GM12878 (cell line): ENCODE measurements around the gene GGT7. TPM values are rescaled to one million over a fixed set of nuclear protein-coding genes. Genes with fewer than 3 reads are reported as not detected.
A peak's percentile ranks its signal among the peaks of the same experiment; 100 is the strongest.

Experiments used
- ATAC-seq: fragments of 200-7000 bp; cut with Tn5 transposase; 3 replicates; pipeline ENCODE4 v1.9.1; 2020; ENCODE audit warnings: mild to moderate bottlenecking, moderate library complexity
- BruUV-seq: library from RNA; stranded (reverse); fragments of 400-500 nt; replicated peaks from 2 replicates; lab custom pipeline; 2021; lab: Mats Ljungman, UMichigan
- CTCF ChIA-PET: fragments of 300-600 bp; sonication (Branson Sonifier 250); formaldehyde crosslinking; extraction: SDS; loops from one replicate; lab custom pipeline; 2021; ENCODE audit warnings: inconsistent platforms; lab: Yijun Ruan, JAX
- POLR2A ChIA-PET: fragments of 350-600 bp; formaldehyde crosslinking; extraction: SDS; loops from one replicate; lab custom pipeline; 2021; ENCODE audit warnings: inconsistent platforms; lab: Charles Lee
- RAD21 ChIA-PET: fragments of 300-600 bp; sonication (Branson Sonifier 250); formaldehyde crosslinking; loops from one replicate; lab custom pipeline; 2023; ENCODE audit warnings: antibody characterized with exemption; ENCODE audit not compliant: unreplicated experiment; lab: Charles Lee
- SMC1A ChIA-PET: fragments of 300-600 bp; sonication (Branson Sonifier 250); formaldehyde crosslinking; loops from one replicate; lab custom pipeline; 2023; ENCODE audit not compliant: unreplicated experiment, uncharacterized antibody; lab: Charles Lee
- DNase-seq: peaks from one replicate; pipeline ENCODE4 v3.0.0-alpha.2; 2011; ENCODE audit warnings: low read depth, low spot score
- FAIRE-seq: peaks from 3 replicates; lab custom pipeline; 2011; peaks lifted over from hg19 to GRCh38; lab: Jason Lieb, UNC
- H2AFZ ChIP-seq: 2 replicates; pipeline ENCODE4 v1.6.0; 2011; ENCODE audit warnings: low read depth, low read length, control low read depth; ENCODE audit not compliant: control insufficient read depth
- H3K27ac ChIP-seq: 2 replicates; pipeline ENCODE4 v1.5.1; 2011; ENCODE audit warnings: control low read depth; ENCODE audit not compliant: control insufficient read depth, insufficient read depth
- H3K27me3 ChIP-seq, 2 experiments: replicated peaks in 1 of 2; 2 replicates each; pipeline versions ENCODE4 v1.6.0 to v1.6.1; 2011; ENCODE audit warnings: low read length in 1 of 2; ENCODE audit not compliant: control insufficient read depth in 2 of 2, insufficient read depth in 2 of 2
- H3K36me3 ChIP-seq, 2 experiments: 2 replicates each; pipeline ENCODE4 v1.5.1; 2011; ENCODE audit warnings: low read length in 1 of 2; ENCODE audit not compliant: control insufficient read depth in 2 of 2, insufficient read depth in 2 of 2
- H3K4me1 ChIP-seq: 2 replicates; pipeline ENCODE4 v1.6.1; 2011; ENCODE audit warnings: mild to moderate bottlenecking, low read length, moderate library complexity, mixed read lengths; ENCODE audit not compliant: control insufficient read depth, insufficient read depth
- H3K4me2 ChIP-seq: 2 replicates; pipeline ENCODE4 v1.6.0; 2011; ENCODE audit warnings: control low read depth; ENCODE audit not compliant: control insufficient read depth, insufficient read depth
- H3K4me3 ChIP-seq: fragments of 200-600 bp; sonication (generic); 2 replicates; pipeline ENCODE4 v1.5.1; 2016
- H3K79me2 ChIP-seq: 2 replicates; pipeline ENCODE4 v1.6.0; 2011; ENCODE audit warnings: low read length; ENCODE audit not compliant: control insufficient read depth, insufficient read depth
- H3K9ac ChIP-seq: 2 replicates; pipeline ENCODE4 v1.8.0; 2011; ENCODE audit warnings: low read length, control low read depth, mixed read lengths; ENCODE audit not compliant: control insufficient read depth, insufficient read depth
- H3K9me3 ChIP-seq: replicated peaks from 3 replicates; pipeline ENCODE4 v1.5.1; 2011; ENCODE audit warnings: mild to moderate bottlenecking, low read length; ENCODE audit not compliant: control insufficient read depth, insufficient read depth
- H4K20me1 ChIP-seq: 2 replicates; pipeline ENCODE4 v1.6.0; 2011; ENCODE audit not compliant: control insufficient read depth, insufficient read depth
- BHLHE40 ChIP-seq, 2 experiments: fragments of 450-650 bp in 1 of 2; IDR thresholded peaks; 2 replicates each; pipeline ENCODE4 v1.6.1; 2011 to 2017; ENCODE audit warnings: low read depth in 2 of 2, borderline replicate concordance in 1 of 2, improper control_type of control experiment in 1 of 2, low read length in 1 of 2, mild to moderate bottlenecking in 1 of 2
- BRCA1 ChIP-seq: IDR thresholded peaks from 2 replicates; pipeline ENCODE4 v1.6.1; 2011; ENCODE audit warnings: low read depth, low read length, improper control_type of control experiment
- CBFB ChIP-seq: IDR thresholded peaks from 2 replicates; pipeline ENCODE4 v1.6.1; 2016; ENCODE audit warnings: antibody characterized with exemption, low read depth
- CREB1 ChIP-seq: IDR thresholded peaks from 2 replicates; pipeline ENCODE4 v1.6.1; 2012; ENCODE audit warnings: low read depth, mild to moderate bottlenecking, inconsistent platforms
- HDAC2 ChIP-seq: fragments of 200-600 bp; sonication (generic); IDR thresholded peaks from 2 replicates; pipeline ENCODE4 v1.6.1; 2017
- NR2C1 ChIP-seq: fragments of 450-650 bp; IDR thresholded peaks from 2 replicates; pipeline ENCODE4 v1.6.1; 2017; ENCODE audit warnings: antibody characterized with exemption, mild to moderate bottlenecking, moderate library complexity
- PML ChIP-seq: IDR thresholded peaks from 2 replicates; pipeline ENCODE4 v1.6.1; 2012; ENCODE audit warnings: low read length, inconsistent platforms
- SIN3A ChIP-seq: IDR thresholded peaks from 2 replicates; pipeline ENCODE4 v1.6.1; 2012; ENCODE audit warnings: low read depth, low read length, improper control_type of control experiment
- SUPT20H ChIP-seq: IDR thresholded peaks from 2 replicates; pipeline ENCODE4 v1.6.1; 2011; ENCODE audit warnings: low read depth, mild to moderate bottlenecking, low read length, moderate library complexity, borderline replicate concordance; ENCODE audit not compliant: control insufficient read depth
- ZBTB11 ChIP-seq: fragments of 450-650 bp; formaldehyde crosslinking; IDR thresholded peaks from 2 replicates; pipeline ENCODE4 v1.5.0; 2022; ENCODE audit warnings: mild to moderate bottlenecking, missing genetic modification characterization
- WGBS: methylation state at CpG from one replicate; pipeline ENCODE4 v1.1.6; 2016; ENCODE audit warnings: low lambda C conversion rate; ENCODE audit not compliant: insufficient replicate concordance, insufficient coverage; ENCODE audit errors: missing lambda C conversion rate; 5-methylcytosine and 5-hydroxymethylcytosine counted together
- in situ Hi-C: fragments of 300-500 bp; cut with MboI; formaldehyde crosslinking; loops from 9 replicates; pipeline ENCODE4 v1.14.3; 2018; ENCODE audit warnings: mixed read lengths
- intact Hi-C: fragments of 100-400 bp; cut with micrococcal nuclease; formaldehyde crosslinking; loops from one replicate; pipeline ENCODE4 v1.14.2; 2022; ENCODE audit not compliant: unreplicated experiment
- polyA plus RNA-seq, 11 experiments: library from polyadenylated mRNA; depleted of rRNA in 4 of 11; unstranded in 6 of 11; stranded (reverse) in 5 of 11; fragments of >200 nt; fragmentation: Nextera tagmentation in 4 of 11; fragmentation: Illumina TruSeq in 1 of 11; extraction: Ambion mirVana in 4 of 11; extraction: Trizol in 1 of 11; gene quantifications; 1 replicate in 1 of 11; 2 replicates in 10 of 11; pipeline versions ENCODE4 v1.2.1 to v1.2.3, GENCODE V29; 2011 to 2016; ENCODE audit warnings: inconsistent platforms in 2 of 11, missing spikeins in 2 of 11, low read depth in 1 of 11
- total RNA-seq, 4 experiments: library from RNA; depleted of rRNA in 3 of 4; stranded (reverse); fragments of >200 nt in 3 of 4; fragmentation: Illumina TruSeq in 1 of 4; extraction: Trizol in 1 of 4; gene quantifications; 2 replicates each; pipeline versions ENCODE4 v1.2.1 to v1.2.3, GENCODE V29; 2013 to 2021
- TF ChIP-seq, protein P1 (sequence below): fragments of 450-650 bp; IDR thresholded peaks from 2 replicates; pipeline ENCODE4 v1.6.1; 2017; ENCODE audit warnings: mild to moderate bottlenecking, low read depth, inconsistent platforms; ENCODE audit not compliant: poor library complexity, severe bottlenecking
- TF ChIP-seq, protein P2 (sequence below): fragments of 450-650 bp; formaldehyde crosslinking; IDR thresholded peaks from 2 replicates; pipeline ENCODE4 v1.4.0; 2022; ENCODE audit warnings: mild to moderate bottlenecking, moderate library complexity

The GGT7 gene
- total and polyA plus RNA-seq, 10 of the 15 experiments (the other 5 are each of a cell fraction or from before 2014, with no cell fraction given): 0.02 to 14.7 (median 5.3) TPM

- intact Hi-C loops: no loop called here
- Histone ChIP-seq H2AFZ (no peak overlapping the region), H3K36me3 (no peaks in the 10 kb centered on the region), H3K27me3 (no peaks in the 10 kb centered on the region), H3K4me1 (no peaks in the 10 kb centered on the region; the same call in 1 of the 2 replicates), H3K9ac (no peak overlapping the region; the same call in 1 of the 2 replicates), H4K20me1 (no peaks in the 10 kb centered on the region), H3K27ac (no peak overlapping the region), H3K4me3 (peak overlapping the region; percentile 65), H3K79me2 (peaks cover 47% of the 10 kb centered on the region), H3K9me3 (no peaks in the 10 kb centered on the region), H3K4me2 (peak overlapping the region; percentile 96)
- ChIA-PET RAD21 (interaction anchor here (0.9 to 1.6 kb wide), 3 partner anchors 50 to 104 kb away, joined by 3 read pairs; no protein-coding TSS in a partner anchor), POLR2A (interaction anchor here (0.6 to 0.9 kb wide), 4 partner anchors 105 to 778 kb away, joined by 3 to 7 read pairs (median 3); partner anchors contain the start of gene TP53INP2), SMC1A (interaction anchor here (0.7 to 1.0 kb wide), 2 partner anchors 30 to 1042 kb away, joined by 3 read pairs; no protein-coding TSS in a partner anchor), CTCF (interaction anchor here (1.0 to 2.2 kb wide), 4 partner anchors 9 to 511 kb away, joined by 3 to 9 read pairs (median 4); partner anchors contain the start of genes GSS and MYH7B)
- ATAC-seq (no peak), FAIRE-seq (no peak), DNase-seq (no peak)
- in situ Hi-C loops: no loop called here
- BruUV-seq: no TSS peak
- 93% methylated on average over 1 of the region's 1 CpG for WGBS
- no peak for TF ChIP-seq SIN3A
- no peak for TF ChIP-seq CBFB
- no peak for TF ChIP-seq BHLHE40 (IDR thresholded peaks at IDR 0.05; ENCODE audit: borderline replicate concordance in 1 of 2, low read depth in 2 of 2, low read length in 1 of 2)
- TF ChIP-seq HDAC2: no peak
- TF ChIP-seq, protein P1, sequence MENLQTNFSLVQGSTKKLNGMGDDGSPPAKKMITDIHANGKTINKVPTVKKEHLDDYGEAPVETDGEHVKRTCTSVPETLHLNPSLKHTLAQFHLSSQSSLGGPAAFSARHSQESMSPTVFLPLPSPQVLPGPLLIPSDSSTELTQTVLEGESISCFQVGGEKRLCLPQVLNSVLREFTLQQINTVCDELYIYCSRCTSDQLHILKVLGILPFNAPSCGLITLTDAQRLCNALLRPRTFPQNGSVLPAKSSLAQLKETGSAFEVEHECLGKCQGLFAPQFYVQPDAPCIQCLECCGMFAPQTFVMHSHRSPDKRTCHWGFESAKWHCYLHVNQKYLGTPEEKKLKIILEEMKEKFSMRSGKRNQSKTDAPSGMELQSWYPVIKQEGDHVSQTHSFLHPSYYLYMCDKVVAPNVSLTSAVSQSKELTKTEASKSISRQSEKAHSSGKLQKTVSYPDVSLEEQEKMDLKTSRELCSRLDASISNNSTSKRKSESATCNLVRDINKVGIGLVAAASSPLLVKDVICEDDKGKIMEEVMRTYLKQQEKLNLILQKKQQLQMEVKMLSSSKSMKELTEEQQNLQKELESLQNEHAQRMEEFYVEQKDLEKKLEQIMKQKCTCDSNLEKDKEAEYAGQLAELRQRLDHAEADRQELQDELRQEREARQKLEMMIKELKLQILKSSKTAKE: no peak
- TF ChIP-seq NR2C1: no peak
- no peak for TF ChIP-seq CREB1
- TF ChIP-seq, protein P2, sequence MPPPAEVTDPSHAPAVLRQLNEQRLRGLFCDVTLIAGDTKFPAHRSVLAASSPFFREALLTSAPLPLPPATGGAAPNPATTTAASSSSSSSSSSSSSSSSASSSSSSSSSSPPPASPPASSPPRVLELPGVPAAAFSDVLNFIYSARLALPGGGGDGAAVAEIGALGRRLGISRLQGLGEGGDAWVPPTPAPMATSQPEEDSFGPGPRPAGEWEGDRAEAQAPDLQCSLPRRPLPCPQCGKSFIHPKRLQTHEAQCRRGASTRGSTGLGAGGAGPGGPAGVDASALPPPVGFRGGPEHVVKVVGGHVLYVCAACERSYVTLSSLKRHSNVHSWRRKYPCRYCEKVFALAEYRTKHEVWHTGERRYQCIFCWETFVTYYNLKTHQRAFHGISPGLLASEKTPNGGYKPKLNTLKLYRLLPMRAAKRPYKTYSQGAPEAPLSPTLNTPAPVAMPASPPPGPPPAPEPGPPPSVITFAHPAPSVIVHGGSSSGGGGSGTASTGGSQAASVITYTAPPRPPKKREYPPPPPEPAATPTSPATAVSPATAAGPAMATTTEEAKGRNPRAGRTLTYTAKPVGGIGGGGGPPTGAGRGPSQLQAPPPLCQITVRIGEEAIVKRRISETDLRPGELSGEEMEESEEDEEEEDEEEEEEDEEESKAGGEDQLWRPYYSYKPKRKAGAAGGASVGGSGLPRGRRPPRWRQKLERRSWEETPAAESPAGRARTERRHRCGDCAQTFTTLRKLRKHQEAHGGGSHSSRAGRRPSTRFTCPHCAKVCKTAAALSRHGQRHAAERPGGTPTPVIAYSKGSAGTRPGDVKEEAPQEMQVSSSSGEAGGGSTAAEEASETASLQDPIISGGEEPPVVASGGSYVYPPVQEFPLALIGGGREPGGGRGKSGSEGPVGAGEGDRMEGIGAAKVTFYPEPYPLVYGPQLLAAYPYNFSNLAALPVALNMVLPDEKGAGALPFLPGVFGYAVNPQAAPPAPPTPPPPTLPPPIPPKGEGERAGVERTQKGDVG (CRISPR knock-in tag): no peak
- no peak for TF ChIP-seq ZBTB11 (CRISPR knock-in tag)
- no peak for TF ChIP-seq BRCA1
- TF ChIP-seq SUPT20H: no peak
- TF ChIP-seq PML: no peak
Measured at GRCh38 chr20:34824026-34824425, 48.6 kb downstream of the GGT7 start.
